ENCODE measurements around the gene FAM222A. TPM values are rescaled to one million over a fixed set of nuclear protein-coding genes. Genes with fewer than 3 reads are reported as not detected.

FAM222A gene
- total RNA-seq, 2 donors from 2014 or later: 0.11 to 0.63 TPM

- Mint-ChIP-seq H3K9me3 (no peaks in the 10 kb centered on the region), H3K27ac (no peak overlapping the region), H3K4me3 (no peak overlapping the region), H3K4me1 (no peaks in the 10 kb centered on the region), H3K36me3 (ENCODE audit: low read depth) (no peaks in the 10 kb centered on the region), H3K27me3 (peaks cover 3% of the 10 kb centered on the region)
- no peak for ATAC-seq (replicated peaks)
These were observed 69.7 kb downstream of the FAM222A start for GRCh38 chr12:109783135-109783964.

GRCh38 chr12:109783965-109784244 is 70.3 kb downstream of the FAM222A start:
- no peaks in the 10 kb centered on the region for H3K4me1 Mint-ChIP-seq
- no peaks in the 10 kb centered on the region for H3K9me3 Mint-ChIP-seq
- ATAC-seq (replicated peaks): no peak
- no peak overlapping the region for H3K27ac Mint-ChIP-seq
- H3K27me3 Mint-ChIP-seq: peaks cover 5% of the 10 kb centered on the region
- no peak overlapping the region for H3K4me3 Mint-ChIP-seq
- H3K36me3 Mint-ChIP-seq (ENCODE audit: low read depth): no peaks in the 10 kb centered on the region

GRCh38 chr12:109785854-109786253 is 72.2 kb downstream of the FAM222A start:
- H3K27me3 Mint-ChIP-seq: peaks cover 5% of the 10 kb centered on the region
- H3K4me1 Mint-ChIP-seq: no peaks in the 10 kb centered on the region
- no peaks in the 10 kb centered on the region for H3K9me3 Mint-ChIP-seq
- H3K4me3 Mint-ChIP-seq: no peak overlapping the region
- H3K27ac Mint-ChIP-seq: no peak overlapping the region
- no peak for ATAC-seq (replicated peaks)
- H3K36me3 Mint-ChIP-seq (ENCODE audit: low read depth): no peaks in the 10 kb centered on the region

GRCh38 chr12:109786799-109787198 is 73.2 kb downstream of the FAM222A start:
- no peaks in the 10 kb centered on the region for H3K4me1 Mint-ChIP-seq
- no peaks in the 10 kb centered on the region for H3K36me3 Mint-ChIP-seq (ENCODE audit: low read depth)
- no peak overlapping the region for H3K4me3 Mint-ChIP-seq
- ATAC-seq (replicated peaks): no peak
- peaks cover 5% of the 10 kb centered on the region for H3K27me3 Mint-ChIP-seq
- H3K27ac Mint-ChIP-seq: no peak overlapping the region
- no peaks in the 10 kb centered on the region for H3K9me3 Mint-ChIP-seq

- Mint-ChIP-seq H3K4me1 (no peaks in the 10 kb centered on the region), H3K27ac (no peak overlapping the region), H3K4me3 (no peak overlapping the region), H3K9me3 (no peaks in the 10 kb centered on the region), H3K36me3 (ENCODE audit: low read depth) (no peaks in the 10 kb centered on the region), H3K27me3 (peaks cover 19% of the 10 kb centered on the region)
- ATAC-seq (replicated peaks): no peak
These were observed 76.0 kb downstream of the FAM222A start for GRCh38 chr12:109789526-109790048.

- Mint-ChIP-seq H3K36me3 (ENCODE audit: low read depth) (no peaks in the 10 kb centered on the region), H3K4me1 (no peaks in the 10 kb centered on the region), H3K27me3 (peaks cover 19% of the 10 kb centered on the region), H3K9me3 (no peaks in the 10 kb centered on the region), H3K4me3 (no peak overlapping the region), H3K27ac (no peak overlapping the region)
- ATAC-seq (replicated peaks): no peak
These were observed 79.4 kb downstream of the FAM222A start for GRCh38 chr12:109792992-109793391.

GRCh38 chr12:109793411-109793810 is 79.8 kb downstream of the FAM222A start:
- Mint-ChIP-seq H3K4me3 (no peak overlapping the region), H3K36me3 (ENCODE audit: low read depth) (no peaks in the 10 kb centered on the region), H3K9me3 (no peaks in the 10 kb centered on the region), H3K27me3 (peaks cover 16% of the 10 kb centered on the region), H3K27ac (no peak overlapping the region), H3K4me1 (no peaks in the 10 kb centered on the region)
- no peak for ATAC-seq (replicated peaks)

- Mint-ChIP-seq H3K27ac (no peak overlapping the region), H3K36me3 (ENCODE audit: low read depth) (no peaks in the 10 kb centered on the region), H3K27me3 (peaks cover 14% of the 10 kb centered on the region), H3K4me1 (no peaks in the 10 kb centered on the region), H3K9me3 (no peaks in the 10 kb centered on the region), H3K4me3 (no peak overlapping the region)
- ATAC-seq (replicated peaks): no peak
These were observed 80.3 kb downstream of the FAM222A start for GRCh38 chr12:109793826-109794501.

GRCh38 chr12:109795023-109795422 is 81.4 kb downstream of the FAM222A start:
- no peak for ATAC-seq (replicated peaks)
- no peak overlapping the region for H3K4me3 Mint-ChIP-seq
- peaks cover 14% of the 10 kb centered on the region for H3K27me3 Mint-ChIP-seq
- H3K9me3 Mint-ChIP-seq: no peaks in the 10 kb centered on the region
- no peak overlapping the region for H3K27ac Mint-ChIP-seq
- H3K4me1 Mint-ChIP-seq: no peaks in the 10 kb centered on the region
- no peaks in the 10 kb centered on the region for H3K36me3 Mint-ChIP-seq (ENCODE audit: low read depth)

- ATAC-seq (replicated peaks): no peak
- no peaks in the 10 kb centered on the region for H3K9me3 Mint-ChIP-seq
- no peak overlapping the region for H3K4me3 Mint-ChIP-seq
- H3K27ac Mint-ChIP-seq: no peak overlapping the region
- peaks cover 14% of the 10 kb centered on the region for H3K27me3 Mint-ChIP-seq
- no peaks in the 10 kb centered on the region for H3K36me3 Mint-ChIP-seq (ENCODE audit: low read depth)
- no peaks in the 10 kb centered on the region for H3K4me1 Mint-ChIP-seq
These were observed 82.4 kb downstream of the FAM222A start for GRCh38 chr12:109796057-109796456.

GRCh38 chr12:109797905-109798669 is 84.5 kb downstream of the FAM222A start:
- Mint-ChIP-seq H3K4me3 (no peak overlapping the region), H3K27me3 (peaks cover 7% of the 10 kb centered on the region), H3K36me3 (ENCODE audit: low read depth) (no peaks in the 10 kb centered on the region), H3K27ac (no peak overlapping the region), H3K4me1 (no peaks in the 10 kb centered on the region), H3K9me3 (no peaks in the 10 kb centered on the region)
- no peak for ATAC-seq (replicated peaks)

GRCh38 chr12:109798691-109799090 is 85.1 kb downstream of the FAM222A start:
- H3K27me3 Mint-ChIP-seq: peaks cover under 1% of the 10 kb centered on the region
- H3K4me3 Mint-ChIP-seq: no peak overlapping the region
- H3K36me3 Mint-ChIP-seq (ENCODE audit: low read depth): no peaks in the 10 kb centered on the region
- H3K27ac Mint-ChIP-seq: no peak overlapping the region
- no peak for ATAC-seq (replicated peaks)
- no peaks in the 10 kb centered on the region for H3K9me3 Mint-ChIP-seq
- no peaks in the 10 kb centered on the region for H3K4me1 Mint-ChIP-seq

GRCh38 chr12:109800536-109800935 is 86.9 kb downstream of the FAM222A start:
- ATAC-seq (replicated peaks): no peak
- no peaks in the 10 kb centered on the region for H3K9me3 Mint-ChIP-seq
- H3K27me3 Mint-ChIP-seq: no peaks in the 10 kb centered on the region
- no peak overlapping the region for H3K4me3 Mint-ChIP-seq
- H3K4me1 Mint-ChIP-seq: no peaks in the 10 kb centered on the region
- no peaks in the 10 kb centered on the region for H3K36me3 Mint-ChIP-seq (ENCODE audit: low read depth)
- H3K27ac Mint-ChIP-seq: no peak overlapping the region

- no peak for ATAC-seq (replicated peaks)
- Mint-ChIP-seq H3K4me3 (no peak overlapping the region), H3K4me1 (no peaks in the 10 kb centered on the region), H3K9me3 (no peaks in the 10 kb centered on the region), H3K36me3 (ENCODE audit: low read depth) (no peaks in the 10 kb centered on the region), H3K27me3 (no peaks in the 10 kb centered on the region), H3K27ac (no peak overlapping the region)
These were observed 89.2 kb downstream of the FAM222A start for GRCh38 chr12:109802828-109803227.
